ENCODE results near the gene ST7.

The ST7 gene

GRCh38 chr7:117048882-117049281 is 95.6 kb downstream of the ST7 start:
- in situ Hi-C loops (cut with MboI; ENCODE audit: low sequenced_read_pairs, unreplicated experiment): no loop called here
- no peak for DNase-seq (ENCODE audit: low spot score)
- no peak for TF ChIP-seq CTCF (IDR thresholded peaks at IDR 0.05; ENCODE audit: borderline replicate concordance, control extremely low read depth, extremely low read depth, insufficient read depth, missing control alignments)

GRCh38 chr7:117051808-117052207 is 98.5 kb downstream of the ST7 start:
- in situ Hi-C loops (cut with MboI; ENCODE audit: low sequenced_read_pairs, unreplicated experiment): no loop called here
- no peak for TF ChIP-seq CTCF (IDR thresholded peaks at IDR 0.05; ENCODE audit: borderline replicate concordance, control extremely low read depth, extremely low read depth, insufficient read depth, missing control alignments)
- DNase-seq (ENCODE audit: low spot score): no peak

GRCh38 chr7:117053432-117053831 is 100.1 kb downstream of the ST7 start:
- TF ChIP-seq CTCF (IDR thresholded peaks at IDR 0.05; ENCODE audit: borderline replicate concordance, control extremely low read depth, extremely low read depth, insufficient read depth, missing control alignments): no peak
- in situ Hi-C loops (cut with MboI; ENCODE audit: low sequenced_read_pairs, unreplicated experiment): no loop called here

GRCh38 chr7:117061751-117062150 is 108.5 kb downstream of the ST7 start:
- in situ Hi-C loops (cut with MboI; ENCODE audit: low sequenced_read_pairs, unreplicated experiment): no loop called here
- no peak for DNase-seq (ENCODE audit: low spot score)
- no peak for TF ChIP-seq CTCF (IDR thresholded peaks at IDR 0.05; ENCODE audit: borderline replicate concordance, control extremely low read depth, extremely low read depth, insufficient read depth, missing control alignments)

More at GRCh38 chr7:117053432-117053831, 100.1 kb downstream of the ST7 start:
- no peak for DNase-seq (ENCODE audit: low spot score)

- no peak for DNase-seq (ENCODE audit: low spot score)
- in situ Hi-C loops (cut with MboI; ENCODE audit: low sequenced_read_pairs, unreplicated experiment): no loop called here
- no peak for TF ChIP-seq CTCF (IDR thresholded peaks at IDR 0.05; ENCODE audit: borderline replicate concordance, control extremely low read depth, extremely low read depth, insufficient read depth, missing control alignments)
Measured at GRCh38 chr7:117062300-117062699, 109.0 kb downstream of the ST7 start.

- in situ Hi-C loops (cut with MboI; ENCODE audit: low sequenced_read_pairs, unreplicated experiment): no loop called here
- no peak for DNase-seq (ENCODE audit: low spot score)
- TF ChIP-seq CTCF (IDR thresholded peaks at IDR 0.05; ENCODE audit: borderline replicate concordance, control extremely low read depth, extremely low read depth, insufficient read depth, missing control alignments): no peak
Measured at GRCh38 chr7:117064688-117065087, 111.4 kb downstream of the ST7 start.
